Loucy (cell line): ENCODE results near the gene ABCA7.

Experiments
- H2AFZ ChIP-seq: fragments of 200-600 bp; sonication (generic); 2 replicates; pipeline ENCODE4 v1.6.0; 2016; ENCODE audit warnings: antibody characterized with exemption, mild to moderate bottlenecking, low read length, moderate library complexity
- H3F3A ChIP-seq: fragments of 200-600 bp; 2 replicates; pipeline ENCODE4 v1.6.0; 2016; ENCODE audit warnings: antibody characterized with exemption, low read depth, mild to moderate bottlenecking
- H3K27me3 ChIP-seq: fragments of 200-600 bp; sonication (generic); 2 replicates; pipeline ENCODE4 v1.6.1; 2014; ENCODE audit warnings: low read length, mild to moderate bottlenecking; ENCODE audit not compliant: insufficient read depth, poor library complexity, severe bottlenecking
- H3K36me3 ChIP-seq: fragments of 200-600 bp; sonication (generic); 2 replicates; pipeline ENCODE4 v1.6.1; 2016; ENCODE audit warnings: low read length; ENCODE audit not compliant: insufficient read depth
- H3K4me1 ChIP-seq: fragments of 200-600 bp; sonication (generic); 2 replicates; pipeline ENCODE4 v1.5.1; 2014; ENCODE audit warnings: low read length, mild to moderate bottlenecking; ENCODE audit not compliant: insufficient read depth, poor library complexity, severe bottlenecking
- H3K4me2 ChIP-seq: fragments of 200-600 bp; sonication (generic); 2 replicates; pipeline ENCODE4 v1.6.0; 2014; ENCODE audit warnings: antibody characterized with exemption, low read length, low read depth, mild to moderate bottlenecking; ENCODE audit not compliant: poor library complexity, severe bottlenecking
- H3K4me3 ChIP-seq: fragments of 200-600 bp; sonication (generic); 2 replicates; pipeline ENCODE4 v1.5.1; 2014; ENCODE audit warnings: low read length, mild to moderate bottlenecking, mixed read lengths; ENCODE audit not compliant: poor library complexity, severe bottlenecking
- H3K79me2 ChIP-seq: fragments of 200-600 bp; sonication (generic); 2 replicates; pipeline ENCODE4 v1.6.1; 2014; ENCODE audit warnings: low read length; ENCODE audit not compliant: insufficient read depth
- H3K9ac ChIP-seq: fragments of 200-600 bp; sonication (generic); 2 replicates; pipeline ENCODE4 v1.6.0; 2014; ENCODE audit warnings: mild to moderate bottlenecking, low read depth, low read length, moderate library complexity; ENCODE audit not compliant: poor library complexity, severe bottlenecking
- H3K9me2 ChIP-seq: fragments of 200-600 bp; sonication (generic); replicated peaks from 2 replicates; pipeline ENCODE4 v1.6.1; 2016; ENCODE audit warnings: low read depth, low read length, mixed read lengths
- H3K9me3 ChIP-seq: fragments of 200-600 bp; sonication (generic); 2 replicates; pipeline ENCODE4 v1.6.1; 2014; ENCODE audit warnings: mild to moderate bottlenecking, antibody characterized with exemption, low read length, low read depth; ENCODE audit not compliant: insufficient read depth
- H4K20me1 ChIP-seq: fragments of 200-600 bp; sonication (generic); 2 replicates; pipeline ENCODE4 v1.6.0; 2014; ENCODE audit warnings: antibody characterized with exemption, low read length, mild to moderate bottlenecking; ENCODE audit not compliant: insufficient read depth, poor library complexity, severe bottlenecking
- CTCF ChIP-seq: fragments of 200-600 bp; sonication (generic); conservative IDR thresholded peaks from 2 replicates; pipeline ENCODE4 v1.5.1; 2014; ENCODE audit warnings: mild to moderate bottlenecking, antibody characterized with exemption, low read length
- EZH2phosphoT487 ChIP-seq: fragments of 200-600 bp; IDR thresholded peaks from 2 replicates; pipeline ENCODE4 v1.6.1; 2018; ENCODE audit warnings: antibody characterized with exemption, mild to moderate bottlenecking, moderate library complexity, borderline replicate concordance

The ABCA7 gene

GRCh38 chr19:1001538-1002166 lies 38.3 kb upstream of the ABCA7 start:
- Histone ChIP-seq H3K4me2 (peak overlapping the region; percentile 18), H2AFZ (no peak overlapping the region), H3K36me3 (no peaks in the 10 kb centered on the region), H3K9ac (no peak overlapping the region), H3K79me2 (no peaks in the 10 kb centered on the region), H3K9me2 (no peaks in the 10 kb centered on the region), H3F3A (no peaks in the 10 kb centered on the region; the same call in 1 of the 2 replicates), H3K4me1 (no peaks in the 10 kb centered on the region), H3K27me3 (no peaks in the 10 kb centered on the region), H4K20me1 (no peaks in the 10 kb centered on the region), H3K9me3 (no peaks in the 10 kb centered on the region), H3K4me3 (no peak overlapping the region)
- TF ChIP-seq EZH2phosphoT487 (no peak), CTCF (peak; percentile 85)

GRCh38 chr19:1002600-1002999 lies 37.3 kb upstream of the ABCA7 start:
- no peaks in the 10 kb centered on the region; the same call in 1 of the 2 replicates for H3F3A ChIP-seq
- no peaks in the 10 kb centered on the region for H3K27me3 ChIP-seq
- no peaks in the 10 kb centered on the region for H3K4me1 ChIP-seq
- H3K9me3 ChIP-seq: no peaks in the 10 kb centered on the region
- no peaks in the 10 kb centered on the region for H3K36me3 ChIP-seq
- H3K4me2 ChIP-seq: no peak overlapping the region
- no peak overlapping the region for H3K4me3 ChIP-seq
- no peaks in the 10 kb centered on the region for H3K79me2 ChIP-seq
- no peak for TF ChIP-seq EZH2phosphoT487
- no peak overlapping the region for H2AFZ ChIP-seq
- H3K9ac ChIP-seq: no peak overlapping the region
- no peaks in the 10 kb centered on the region for H4K20me1 ChIP-seq
- H3K9me2 ChIP-seq: no peaks in the 10 kb centered on the region

GRCh38 chr19:1003283-1003682 lies 36.6 kb upstream of the ABCA7 start:
- no peaks in the 10 kb centered on the region for H3K27me3 ChIP-seq
- no peaks in the 10 kb centered on the region for H4K20me1 ChIP-seq
- H3K9me3 ChIP-seq: no peaks in the 10 kb centered on the region
- no peaks in the 10 kb centered on the region for H3K9me2 ChIP-seq
- H3K4me1 ChIP-seq: no peaks in the 10 kb centered on the region
- H2AFZ ChIP-seq: no peak overlapping the region
- H3K4me3 ChIP-seq: no peak overlapping the region
- no peaks in the 10 kb centered on the region for H3K79me2 ChIP-seq
- H3K4me2 ChIP-seq: no peak overlapping the region
- H3K36me3 ChIP-seq: no peaks in the 10 kb centered on the region
- no peak overlapping the region for H3K9ac ChIP-seq
- TF ChIP-seq CTCF (no peak), EZH2phosphoT487 (no peak)
- no peaks in the 10 kb centered on the region; the same call in 1 of the 2 replicates for H3F3A ChIP-seq
